LNCAP (cell line): ENCODE data around the gene GPR183.

Experiments used
- CTCF ChIP-seq: fragments of 450-650 bp; IDR thresholded peaks from 2 replicates; pipeline ENCODE4 v1.5.1; 2017; ENCODE audit warnings: mild to moderate bottlenecking

The GPR183 gene

GRCh38 chr13:99296398-99296797 is 10.8 kb downstream of the GPR183 start:
- no peak for TF ChIP-seq CTCF

GRCh38 chr13:99295488-99296252 is 11.5 kb downstream of the GPR183 start:
- TF ChIP-seq CTCF, result no peak

GRCh38 chr13:99294958-99295357 is 12.2 kb downstream of the GPR183 start:
- TF ChIP-seq CTCF, result no peak

GRCh38 chr13:99294198-99294597 is 13.0 kb downstream of the GPR183 start:
- no peak for TF ChIP-seq CTCF

GRCh38 chr13:99293178-99293577 is 14.0 kb downstream of the GPR183 start:
- no peak for TF ChIP-seq CTCF

GRCh38 chr13:99290894-99291293 is 16.3 kb downstream of the GPR183 start:
- no peak for TF ChIP-seq CTCF

DNA sequence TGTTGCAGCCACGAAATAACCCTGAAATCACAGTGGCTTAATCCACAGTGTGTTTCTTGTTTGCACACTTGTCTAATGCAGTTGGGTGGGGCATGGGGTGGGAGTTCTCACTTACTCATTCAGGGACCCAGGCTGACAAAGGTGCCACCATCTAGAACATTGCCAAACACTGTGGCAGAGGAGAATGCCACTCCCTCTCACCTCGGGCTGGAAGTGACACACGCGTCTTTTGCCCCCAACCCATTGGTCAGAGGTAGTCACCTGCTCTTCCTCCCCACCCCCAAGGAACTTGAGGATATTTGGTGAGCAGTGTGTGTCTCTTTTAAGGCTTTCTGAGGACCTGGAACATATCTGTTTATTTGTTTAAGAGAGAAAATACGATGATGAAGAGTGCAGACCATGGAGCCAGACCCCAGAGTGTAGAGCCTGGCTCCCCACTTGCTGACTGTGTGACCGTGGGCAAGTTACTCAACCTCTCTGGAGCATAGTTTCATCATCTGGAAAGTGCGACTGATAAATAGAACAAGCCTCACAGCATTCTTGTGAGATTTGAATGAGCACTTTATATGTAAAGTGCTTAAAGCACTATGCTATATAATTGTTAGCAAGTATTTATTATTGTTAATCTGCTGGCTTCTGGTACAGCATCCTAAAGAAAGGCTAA is 17.4 kb downstream of the GPR183 start:
- TF ChIP-seq CTCF, result no peak
